HEK293T (cell line): ENCODE measurements around the gene TACC2.

Experiments
- ARNT ChIP-seq: fragments of 450-650 bp; IDR thresholded peaks from 2 replicates; pipeline ENCODE4 v1.6.1; 2017; ENCODE audit warnings: mild to moderate bottlenecking
- FOXM1 ChIP-seq: fragments of 450-650 bp; IDR thresholded peaks from 2 replicates; pipeline ENCODE4 v1.6.1; 2017; ENCODE audit warnings: mild to moderate bottlenecking, borderline replicate concordance
- HDGF ChIP-seq: fragments of 450-650 bp; IDR thresholded peaks from 2 replicates; pipeline ENCODE4 v1.6.1; 2017; ENCODE audit warnings: antibody characterized with exemption, borderline replicate concordance
- ZNF384 ChIP-seq: fragments of 450-650 bp; IDR thresholded peaks from 2 replicates; pipeline ENCODE4 v1.6.1; 2016

GRCh38 chr10:122062831-122063674, 74.1 kb downstream of the TACC2 start:
- TF ChIP-seq HDGF: no peak
- TF ChIP-seq ZNF384: no peak
- no peak for TF ChIP-seq ARNT
- TF ChIP-seq FOXM1: no peak
